ENCODE measurements around the gene NIPAL3.
"Not testable (repeated sequence)": the region's sequence is repeated elsewhere in the genome, so short reads cannot be mapped to it uniquely, and the experiment has no call there.

GRCh38 chr1:24492935-24493334, 77.3 kb downstream of the NIPAL3 start:
- TF ChIP-seq POLR2AphosphoS5 (IDR thresholded peaks at IDR 0.05; ENCODE audit: low read depth, low read length); CTCF (IDR thresholded peaks at IDR 0.05 in 2 of 3, conservative IDR thresholded peaks at IDR 0.05 in 1 of 3; ENCODE audit: borderline replicate concordance in 1 of 3, insufficient read depth in 1 of 3, low read depth in 2 of 3, low read length in 2 of 3); POLR2A (IDR thresholded peaks at IDR 0.05; ENCODE audit: borderline replicate concordance, extremely low read depth, insufficient read depth, insufficient read length): not testable (repeated sequence)

Data from HCT116 (cell line).